OCI-LY3 (cell line): ENCODE measurements around the gene MAST2.

Source experiments
- EZH2phosphoT487 ChIP-seq: fragments of 200-600 bp; shearing (Covaris generic); IDR thresholded peaks from 2 replicates; pipeline ENCODE4 v1.6.1; 2018; ENCODE audit warnings: antibody characterized with exemption, mixed run types, low read depth
- TF ChIP-seq, protein P1 (sequence below): fragments of 200-600, 300-600 bp; sonication (generic); IDR thresholded peaks from 2 replicates; pipeline ENCODE4 v1.5.1; 2014; ENCODE audit warnings: antibody characterized with exemption, low read length, low read depth

DNA sequence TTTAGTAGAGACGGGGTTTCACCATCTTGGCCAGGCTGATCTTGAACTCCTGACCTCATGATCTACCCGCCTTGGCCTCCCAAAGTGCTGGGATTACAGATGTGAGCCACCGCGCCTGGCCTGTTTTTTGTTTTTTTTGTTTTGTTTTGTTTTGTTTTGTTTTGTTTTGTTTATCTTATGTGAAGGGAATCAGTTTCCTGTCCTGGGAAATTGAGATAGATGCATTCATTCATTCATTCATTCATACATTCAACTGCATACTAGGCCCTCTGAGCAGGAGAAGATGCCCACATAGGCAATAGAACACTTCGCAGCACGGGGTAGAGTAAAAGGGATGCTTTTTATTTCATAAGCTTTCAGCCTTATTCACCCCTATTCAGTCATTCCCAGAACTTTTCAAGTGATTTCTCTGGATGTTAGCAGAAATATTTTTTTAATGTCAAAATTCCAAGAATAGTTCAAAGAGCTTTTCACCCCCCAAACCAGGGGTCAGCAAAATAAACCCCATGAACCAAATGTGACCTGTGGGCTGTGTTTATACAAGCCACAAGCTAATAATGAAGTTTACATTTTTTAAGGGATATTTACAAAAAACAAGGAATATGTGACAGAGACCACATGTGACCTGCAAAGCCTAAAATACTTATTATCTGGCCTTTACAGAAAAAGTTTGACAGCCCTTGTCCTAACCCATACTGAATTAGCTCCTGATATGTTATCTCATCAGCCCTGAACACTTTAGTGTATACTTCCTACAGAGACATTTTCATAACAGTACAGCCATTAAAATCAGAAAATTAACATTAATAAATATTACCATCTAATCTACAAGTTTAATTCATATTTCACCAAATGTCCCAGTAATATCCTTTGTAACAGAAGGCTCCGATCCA is 127.1 kb downstream of the MAST2 start:
- TF ChIP-seq, protein P1, sequence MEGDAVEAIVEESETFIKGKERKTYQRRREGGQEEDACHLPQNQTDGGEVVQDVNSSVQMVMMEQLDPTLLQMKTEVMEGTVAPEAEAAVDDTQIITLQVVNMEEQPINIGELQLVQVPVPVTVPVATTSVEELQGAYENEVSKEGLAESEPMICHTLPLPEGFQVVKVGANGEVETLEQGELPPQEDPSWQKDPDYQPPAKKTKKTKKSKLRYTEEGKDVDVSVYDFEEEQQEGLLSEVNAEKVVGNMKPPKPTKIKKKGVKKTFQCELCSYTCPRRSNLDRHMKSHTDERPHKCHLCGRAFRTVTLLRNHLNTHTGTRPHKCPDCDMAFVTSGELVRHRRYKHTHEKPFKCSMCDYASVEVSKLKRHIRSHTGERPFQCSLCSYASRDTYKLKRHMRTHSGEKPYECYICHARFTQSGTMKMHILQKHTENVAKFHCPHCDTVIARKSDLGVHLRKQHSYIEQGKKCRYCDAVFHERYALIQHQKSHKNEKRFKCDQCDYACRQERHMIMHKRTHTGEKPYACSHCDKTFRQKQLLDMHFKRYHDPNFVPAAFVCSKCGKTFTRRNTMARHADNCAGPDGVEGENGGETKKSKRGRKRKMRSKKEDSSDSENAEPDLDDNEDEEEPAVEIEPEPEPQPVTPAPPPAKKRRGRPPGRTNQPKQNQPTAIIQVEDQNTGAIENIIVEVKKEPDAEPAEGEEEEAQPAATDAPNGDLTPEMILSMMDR = no peak
- no peak for TF ChIP-seq EZH2phosphoT487
